SK-N-SH treated with all-trans-retinoic acid at 6 μM for 48 hours (cell line): ENCODE measurements around the gene FAAP24.

ENCODE experiments used
- ARNTL ChIP-seq: fragments of 450-650 bp; formaldehyde crosslinking; IDR thresholded peaks from 2 replicates; pipeline ENCODE4 v1.5.0; 2020; ENCODE audit warnings: low read depth, mild to moderate bottlenecking, moderate library complexity, borderline replicate concordance
- CSDC2 ChIP-seq: fragments of 250-450 bp; sonication (Bioruptor Pico); IDR thresholded peaks from 2 replicates; pipeline ENCODE4 v1.5.0; 2020; ENCODE audit warnings: mild to moderate bottlenecking, moderate library complexity
- CSRNP3 ChIP-seq: fragments of 250-450 bp; sonication (Bioruptor Pico); IDR thresholded peaks from 2 replicates; pipeline ENCODE4 v1.5.1; 2021; ENCODE audit warnings: mild to moderate bottlenecking, moderate library complexity
- ISL1 ChIP-seq: fragments of 250-450 bp; sonication (Bioruptor Pico); IDR thresholded peaks from 2 replicates; pipeline ENCODE4 v2.1.2; 2022; ENCODE audit warnings: mild to moderate bottlenecking, moderate library complexity
- OSR1 ChIP-seq: fragments of 250-450 bp; sonication (Bioruptor Pico); IDR thresholded peaks from 2 replicates; pipeline ENCODE4 v1.8.0; 2022; ENCODE audit warnings: moderate library complexity, mild to moderate bottlenecking, inconsistent platforms
- PATZ1 ChIP-seq: fragments of 250-450 bp; sonication (Bioruptor Pico); IDR thresholded peaks from 2 replicates; pipeline ENCODE4 v1.8.0; 2020; ENCODE audit warnings: mild to moderate bottlenecking, moderate library complexity, borderline replicate concordance
- RARB ChIP-seq: fragments of 250-450 bp; sonication (Bioruptor Pico); IDR thresholded peaks from 2 replicates; pipeline ENCODE4 v1.8.0; 2021; ENCODE audit warnings: mild to moderate bottlenecking, moderate library complexity
- TOX ChIP-seq: fragments of 250-450 bp; sonication (Bioruptor Pico); IDR thresholded peaks from 2 replicates; pipeline ENCODE4 v1.8.0; 2021; ENCODE audit warnings: mild to moderate bottlenecking, moderate library complexity, borderline replicate concordance
- ZFP3 ChIP-seq: fragments of 250-450 bp; sonication (Bioruptor Pico); IDR thresholded peaks from 2 replicates; pipeline ENCODE4 v1.5.0; 2020; ENCODE audit warnings: mild to moderate bottlenecking, moderate library complexity
- ZNF70 ChIP-seq: fragments of 450-650 bp; formaldehyde crosslinking; IDR thresholded peaks from 2 replicates; pipeline ENCODE4 v1.5.0; 2020; ENCODE audit warnings: mild to moderate bottlenecking, moderate library complexity
- ZNF8 ChIP-seq: fragments of 450-650 bp; formaldehyde crosslinking; IDR thresholded peaks from 2 replicates; pipeline ENCODE4 v1.5.0; 2020; ENCODE audit warnings: mild to moderate bottlenecking, moderate library complexity
- TF ChIP-seq, protein P1 (sequence below): fragments of 250-450 bp; sonication (Bioruptor Pico); IDR thresholded peaks from 2 replicates; pipeline ENCODE4 v1.5.0; 2020; ENCODE audit warnings: mild to moderate bottlenecking, moderate library complexity

GRCh38 chr19:33022472-33023116 is 50.6 kb downstream of the FAAP24 start:
- no peak for TF ChIP-seq CSRNP3 (CRISPR knock-in tag)
- TF ChIP-seq CSDC2 (CRISPR knock-in tag): no peak
- TF ChIP-seq OSR1 (CRISPR knock-in tag): no peak
- no peak for TF ChIP-seq PATZ1 (CRISPR knock-in tag)
- TF ChIP-seq ISL1 (CRISPR knock-in tag): no peak
- TF ChIP-seq ZNF70: no peak
- TF ChIP-seq ZNF8 (CRISPR knock-in tag): no peak
- TF ChIP-seq ARNTL (CRISPR knock-in tag): no peak
- TF ChIP-seq TOX: no peak
- no peak for TF ChIP-seq RARB (CRISPR knock-in tag)
- TF ChIP-seq, protein P1, sequence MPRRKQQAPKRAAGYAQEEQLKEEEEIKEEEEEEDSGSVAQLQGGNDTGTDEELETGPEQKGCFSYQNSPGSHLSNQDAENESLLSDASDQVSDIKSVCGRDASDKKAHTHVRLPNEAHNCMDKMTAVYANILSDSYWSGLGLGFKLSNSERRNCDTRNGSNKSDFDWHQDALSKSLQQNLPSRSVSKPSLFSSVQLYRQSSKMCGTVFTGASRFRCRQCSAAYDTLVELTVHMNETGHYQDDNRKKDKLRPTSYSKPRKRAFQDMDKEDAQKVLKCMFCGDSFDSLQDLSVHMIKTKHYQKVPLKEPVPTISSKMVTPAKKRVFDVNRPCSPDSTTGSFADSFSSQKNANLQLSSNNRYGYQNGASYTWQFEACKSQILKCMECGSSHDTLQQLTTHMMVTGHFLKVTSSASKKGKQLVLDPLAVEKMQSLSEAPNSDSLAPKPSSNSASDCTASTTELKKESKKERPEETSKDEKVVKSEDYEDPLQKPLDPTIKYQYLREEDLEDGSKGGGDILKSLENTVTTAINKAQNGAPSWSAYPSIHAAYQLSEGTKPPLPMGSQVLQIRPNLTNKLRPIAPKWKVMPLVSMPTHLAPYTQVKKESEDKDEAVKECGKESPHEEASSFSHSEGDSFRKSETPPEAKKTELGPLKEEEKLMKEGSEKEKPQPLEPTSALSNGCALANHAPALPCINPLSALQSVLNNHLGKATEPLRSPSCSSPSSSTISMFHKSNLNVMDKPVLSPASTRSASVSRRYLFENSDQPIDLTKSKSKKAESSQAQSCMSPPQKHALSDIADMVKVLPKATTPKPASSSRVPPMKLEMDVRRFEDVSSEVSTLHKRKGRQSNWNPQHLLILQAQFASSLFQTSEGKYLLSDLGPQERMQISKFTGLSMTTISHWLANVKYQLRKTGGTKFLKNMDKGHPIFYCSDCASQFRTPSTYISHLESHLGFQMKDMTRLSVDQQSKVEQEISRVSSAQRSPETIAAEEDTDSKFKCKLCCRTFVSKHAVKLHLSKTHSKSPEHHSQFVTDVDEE (CRISPR knock-in tag): no peak
- no peak for TF ChIP-seq ZFP3 (CRISPR knock-in tag)
